ENCODE data around the gene CD300E.
"Not testable (repeated sequence)": the region's sequence is repeated elsewhere in the genome, so short reads cannot be mapped to it uniquely, and the experiment has no call there.

CD300E gene

GRCh38 chr17:74632617-74633016, 9.1 kb upstream of the CD300E start:
- H3K9ac ChIP-seq (ENCODE audit: low read depth, low read length), result no peak overlapping the region
- H3K4me1 ChIP-seq (ENCODE audit: control insufficient read depth, insufficient read depth, low read length), result peaks cover 14% of the 10 kb centered on the region
- H3K27me3 ChIP-seq (ENCODE audit: control insufficient read depth, insufficient read depth, low read length), result no peaks in the 10 kb centered on the region
- H3K9me3 ChIP-seq (ENCODE audit: control insufficient read depth, insufficient read depth, low read length), result no peaks in the 10 kb centered on the region
- no peaks in the 10 kb centered on the region for H3K36me3 ChIP-seq (ENCODE audit: control insufficient read depth, insufficient read depth, low read length)
- H3K4me3 ChIP-seq (ENCODE audit: low read depth, low read length), result no peak overlapping the region

GRCh38 chr17:74631468-74632450, 8.2 kb upstream of the CD300E start:
- Histone ChIP-seq H3K27me3 (ENCODE audit: control insufficient read depth, insufficient read depth, low read length) (peaks cover under 1% of the 10 kb centered on the region), H3K36me3 (ENCODE audit: control insufficient read depth, insufficient read depth, low read length) (no peaks in the 10 kb centered on the region), H3K9ac (ENCODE audit: low read depth, low read length) (no peak overlapping the region), H3K9me3 (ENCODE audit: control insufficient read depth, insufficient read depth, low read length) (no peaks in the 10 kb centered on the region), H3K4me3 (ENCODE audit: low read depth, low read length) (no peak overlapping the region), H3K4me1 (ENCODE audit: control insufficient read depth, insufficient read depth, low read length) (peaks cover 14% of the 10 kb centered on the region)

GRCh38 chr17:74630251-74630650, 6.7 kb upstream of the CD300E start:
- not testable (repeated sequence) for H3K9ac ChIP-seq (ENCODE audit: low read depth, low read length); H3K9me3 ChIP-seq (ENCODE audit: control insufficient read depth, insufficient read depth, low read length); H3K27me3 ChIP-seq (ENCODE audit: control insufficient read depth, insufficient read depth, low read length); H3K4me1 ChIP-seq (ENCODE audit: control insufficient read depth, insufficient read depth, low read length); H3K4me3 ChIP-seq (ENCODE audit: low read depth, low read length); H3K36me3 ChIP-seq (ENCODE audit: control insufficient read depth, insufficient read depth, low read length)

- H3K27me3 ChIP-seq (ENCODE audit: control insufficient read depth, insufficient read depth, low read length), result peaks cover 5% of the 10 kb centered on the region
- no peaks in the 10 kb centered on the region for H3K36me3 ChIP-seq (ENCODE audit: control insufficient read depth, insufficient read depth, low read length)
- H3K4me1 ChIP-seq (ENCODE audit: control insufficient read depth, insufficient read depth, low read length), result no peaks in the 10 kb centered on the region
- H3K4me3 ChIP-seq (ENCODE audit: low read depth, low read length), result no peak overlapping the region
- H3K9me3 ChIP-seq (ENCODE audit: control insufficient read depth, insufficient read depth, low read length), result no peaks in the 10 kb centered on the region
- no peak overlapping the region for H3K9ac ChIP-seq (ENCODE audit: low read depth, low read length)
Measured at GRCh38 chr17:74625661-74626060, 2.1 kb upstream of the CD300E start.

- Histone ChIP-seq H3K9me3 (ENCODE audit: control insufficient read depth, insufficient read depth, low read length) (no peaks in the 10 kb centered on the region), H3K36me3 (ENCODE audit: control insufficient read depth, insufficient read depth, low read length) (no peaks in the 10 kb centered on the region), H3K4me1 (ENCODE audit: control insufficient read depth, insufficient read depth, low read length) (no peaks in the 10 kb centered on the region), H3K27me3 (ENCODE audit: control insufficient read depth, insufficient read depth, low read length) (peaks cover 5% of the 10 kb centered on the region), H3K4me3 (ENCODE audit: low read depth, low read length) (no peak overlapping the region), H3K9ac (ENCODE audit: low read depth, low read length) (no peak overlapping the region)
Measured at GRCh38 chr17:74624131-74624530, 593 bp upstream of the CD300E start.

- no peak overlapping the region for H3K9ac ChIP-seq (ENCODE audit: low read depth, low read length)
- no peaks in the 10 kb centered on the region for H3K36me3 ChIP-seq (ENCODE audit: control insufficient read depth, insufficient read depth, low read length)
- H3K4me3 ChIP-seq (ENCODE audit: low read depth, low read length), result no peak overlapping the region
- no peaks in the 10 kb centered on the region for H3K4me1 ChIP-seq (ENCODE audit: control insufficient read depth, insufficient read depth, low read length)
- H3K9me3 ChIP-seq (ENCODE audit: control insufficient read depth, insufficient read depth, low read length), result no peaks in the 10 kb centered on the region
- peaks cover 5% of the 10 kb centered on the region for H3K27me3 ChIP-seq (ENCODE audit: control insufficient read depth, insufficient read depth, low read length)
Measured at GRCh38 chr17:74619077-74619673, 4.4 kb downstream of the CD300E start.

- Histone ChIP-seq H3K27me3 (ENCODE audit: control insufficient read depth, insufficient read depth, low read length) (peaks cover 5% of the 10 kb centered on the region), H3K4me1 (ENCODE audit: control insufficient read depth, insufficient read depth, low read length) (no peaks in the 10 kb centered on the region), H3K9ac (ENCODE audit: low read depth, low read length) (no peak overlapping the region)
Measured at GRCh38 chr17:74618451-74618850, 5.1 kb downstream of the CD300E start.

GRCh38 chr17:74616696-74617095, 6.8 kb downstream of the CD300E start:
- Histone ChIP-seq H3K9me3 (ENCODE audit: control insufficient read depth, insufficient read depth, low read length) (no peaks in the 10 kb centered on the region), H3K4me1 (ENCODE audit: control insufficient read depth, insufficient read depth, low read length) (no peaks in the 10 kb centered on the region), H3K9ac (ENCODE audit: low read depth, low read length) (no peak overlapping the region), H3K27me3 (ENCODE audit: control insufficient read depth, insufficient read depth, low read length) (peaks cover 5% of the 10 kb centered on the region), H3K4me3 (ENCODE audit: low read depth, low read length) (no peak overlapping the region), H3K36me3 (ENCODE audit: control insufficient read depth, insufficient read depth, low read length) (no peaks in the 10 kb centered on the region)

More at GRCh38 chr17:74618451-74618850, 5.1 kb downstream of the CD300E start:
- Histone ChIP-seq H3K4me3 (ENCODE audit: low read depth, low read length) (no peak overlapping the region), H3K9me3 (ENCODE audit: control insufficient read depth, insufficient read depth, low read length) (no peaks in the 10 kb centered on the region), H3K36me3 (ENCODE audit: control insufficient read depth, insufficient read depth, low read length) (no peaks in the 10 kb centered on the region)

GRCh38 chr17:74612046-74612445, 11.5 kb downstream of the CD300E start:
- Histone ChIP-seq H3K9me3 (ENCODE audit: control insufficient read depth, insufficient read depth, low read length) (no peaks in the 10 kb centered on the region), H3K4me3 (ENCODE audit: low read depth, low read length) (no peak overlapping the region), H3K27me3 (ENCODE audit: control insufficient read depth, insufficient read depth, low read length) (peaks cover 6% of the 10 kb centered on the region), H3K36me3 (ENCODE audit: control insufficient read depth, insufficient read depth, low read length) (no peaks in the 10 kb centered on the region), H3K4me1 (ENCODE audit: control insufficient read depth, insufficient read depth, low read length) (no peaks in the 10 kb centered on the region), H3K9ac (ENCODE audit: low read depth, low read length) (no peak overlapping the region)

GRCh38 chr17:74610108-74610507, 13.4 kb downstream of the CD300E start:
- H3K4me3 ChIP-seq (ENCODE audit: low read depth, low read length), result no peak overlapping the region
- H3K36me3 ChIP-seq (ENCODE audit: control insufficient read depth, insufficient read depth, low read length), result no peaks in the 10 kb centered on the region
- no peaks in the 10 kb centered on the region for H3K4me1 ChIP-seq (ENCODE audit: control insufficient read depth, insufficient read depth, low read length)
- H3K27me3 ChIP-seq (ENCODE audit: control insufficient read depth, insufficient read depth, low read length), result peaks cover 5% of the 10 kb centered on the region
- no peaks in the 10 kb centered on the region for H3K9me3 ChIP-seq (ENCODE audit: control insufficient read depth, insufficient read depth, low read length)
- no peak overlapping the region for H3K9ac ChIP-seq (ENCODE audit: low read depth, low read length)

- Histone ChIP-seq H3K9me3 (ENCODE audit: control insufficient read depth, insufficient read depth, low read length) (no peaks in the 10 kb centered on the region), H3K27me3 (ENCODE audit: control insufficient read depth, insufficient read depth, low read length) (peaks cover 4% of the 10 kb centered on the region), H3K9ac (ENCODE audit: low read depth, low read length) (no peak overlapping the region), H3K4me3 (ENCODE audit: low read depth, low read length) (no peak overlapping the region), H3K36me3 (ENCODE audit: control insufficient read depth, insufficient read depth, low read length) (no peaks in the 10 kb centered on the region), H3K4me1 (ENCODE audit: control insufficient read depth, insufficient read depth, low read length) (no peaks in the 10 kb centered on the region)
Measured at GRCh38 chr17:74608511-74608910, 15.0 kb downstream of the CD300E start.

- Histone ChIP-seq H3K4me1 (ENCODE audit: control insufficient read depth, insufficient read depth, low read length) (no peaks in the 10 kb centered on the region), H3K27me3 (ENCODE audit: control insufficient read depth, insufficient read depth, low read length) (peaks cover 3% of the 10 kb centered on the region), H3K36me3 (ENCODE audit: control insufficient read depth, insufficient read depth, low read length) (no peaks in the 10 kb centered on the region), H3K9me3 (ENCODE audit: control insufficient read depth, insufficient read depth, low read length) (no peaks in the 10 kb centered on the region), H3K9ac (ENCODE audit: low read depth, low read length) (no peak overlapping the region), H3K4me3 (ENCODE audit: low read depth, low read length) (no peak overlapping the region)
Measured at GRCh38 chr17:74607221-74607620, 16.3 kb downstream of the CD300E start.

Data from iPS-15b (cell line).